NCI-H526 (cell line): ENCODE measurements around the gene SLMAP.
A peak's percentile ranks its signal among the peaks of the same experiment; 100 is the strongest.

Source experiments
- DNase-seq, 2 experiments: peaks; one replicate each; lab custom pipeline; 2025; lab: John Stamatoyannopoulos, UW

Gene SLMAP

GRCh38 chr3:57943525-57944495, 187.7 kb downstream of the SLMAP start:
- DNase-seq = no peak

GRCh38 chr3:57946970-57947381, 190.9 kb downstream of the SLMAP start:
- DNase-seq = no peak

GRCh38 chr3:57948080-57948671, 192.1 kb downstream of the SLMAP start:
- no peak for DNase-seq

GRCh38 chr3:57948781-57949242, 192.7 kb downstream of the SLMAP start:
- DNase-seq = no peak

- DNase-seq = no peak
Observed at GRCh38 chr3:57949344-57949743, 193.2 kb downstream of the SLMAP start.

- DNase-seq = no peak
Observed at GRCh38 chr3:57949785-57950615, 193.9 kb downstream of the SLMAP start.

GRCh38 chr3:57951066-57951882, 195.2 kb downstream of the SLMAP start:
- no peak for DNase-seq

- no peak for DNase-seq
Observed at GRCh38 chr3:57952208-57952631, 196.1 kb downstream of the SLMAP start.

GRCh38 chr3:57952651-57953050, 196.5 kb downstream of the SLMAP start:
- DNase-seq = no peak

GRCh38 chr3:57953576-57953975, 197.5 kb downstream of the SLMAP start:
- DNase-seq = no peak

- no peak for DNase-seq
Observed at GRCh38 chr3:57956119-57956832, 200.2 kb downstream of the SLMAP start.

- no peak for DNase-seq
Observed at GRCh38 chr3:57956833-57957174, 200.7 kb downstream of the SLMAP start.

GRCh38 chr3:57957824-57958223, 201.7 kb downstream of the SLMAP start:
- DNase-seq = no peak

GRCh38 chr3:57958642-57959422, 202.7 kb downstream of the SLMAP start:
- DNase-seq = no peak

GRCh38 chr3:57959423-57960173, 203.5 kb downstream of the SLMAP start:
- no peak for DNase-seq

- no peak for DNase-seq
Observed at GRCh38 chr3:57960174-57960505, 204.0 kb downstream of the SLMAP start.

GRCh38 chr3:57961177-57961827, 205.2 kb downstream of the SLMAP start:
- peak in 1 of 2 experiments; percentile 6 for DNase-seq

GRCh38 chr3:57961828-57962447, 205.8 kb downstream of the SLMAP start:
- no peak for DNase-seq
